Dendritic cell treated with granulocyte-macrophage colony-stimulating factor and Interleukin-4, amounts not matched to agents 40 ng/mL and 50 ng/mL, for 4 days (primary cell): ENCODE data around the gene ITIH2.

Experiments used
- H3K27ac Mint-ChIP-seq: one replicate; pipeline ENCODE4 v1.8.0; 2022; ENCODE audit warnings: mild to moderate bottlenecking, mixed read lengths
- H3K27me3 Mint-ChIP-seq: one replicate; pipeline ENCODE4 v1.8.0; 2022; ENCODE audit warnings: mild to moderate bottlenecking, mixed read lengths
- H3K36me3 Mint-ChIP-seq: one replicate; pipeline ENCODE4 v1.8.0; 2022; ENCODE audit warnings: low read depth, mixed read lengths
- H3K4me1 Mint-ChIP-seq: one replicate; pipeline ENCODE4 v1.8.0; 2022; ENCODE audit warnings: low read depth, mixed read lengths
- H3K4me3 Mint-ChIP-seq: one replicate; pipeline ENCODE4 v1.8.0; 2022; ENCODE audit warnings: mild to moderate bottlenecking, moderate library complexity, mixed read lengths
- H3K9me3 Mint-ChIP-seq: one replicate; pipeline ENCODE4 v1.8.0; 2022; ENCODE audit warnings: mixed read lengths
- intact Hi-C: fragments of 100-400 bp; cut with micrococcal nuclease; formaldehyde crosslinking; loops from one replicate; pipeline ENCODE4 v1.15.0; 2022

ITIH2 gene

GRCh38 chr10:7786430-7786829 is 83.3 kb downstream of the ITIH2 start:
- Mint-ChIP-seq H3K4me1 (peaks cover 35% of the 10 kb centered on the region), H3K27ac (no peak overlapping the region)
- intact Hi-C loops, result no loop called here

DNA sequence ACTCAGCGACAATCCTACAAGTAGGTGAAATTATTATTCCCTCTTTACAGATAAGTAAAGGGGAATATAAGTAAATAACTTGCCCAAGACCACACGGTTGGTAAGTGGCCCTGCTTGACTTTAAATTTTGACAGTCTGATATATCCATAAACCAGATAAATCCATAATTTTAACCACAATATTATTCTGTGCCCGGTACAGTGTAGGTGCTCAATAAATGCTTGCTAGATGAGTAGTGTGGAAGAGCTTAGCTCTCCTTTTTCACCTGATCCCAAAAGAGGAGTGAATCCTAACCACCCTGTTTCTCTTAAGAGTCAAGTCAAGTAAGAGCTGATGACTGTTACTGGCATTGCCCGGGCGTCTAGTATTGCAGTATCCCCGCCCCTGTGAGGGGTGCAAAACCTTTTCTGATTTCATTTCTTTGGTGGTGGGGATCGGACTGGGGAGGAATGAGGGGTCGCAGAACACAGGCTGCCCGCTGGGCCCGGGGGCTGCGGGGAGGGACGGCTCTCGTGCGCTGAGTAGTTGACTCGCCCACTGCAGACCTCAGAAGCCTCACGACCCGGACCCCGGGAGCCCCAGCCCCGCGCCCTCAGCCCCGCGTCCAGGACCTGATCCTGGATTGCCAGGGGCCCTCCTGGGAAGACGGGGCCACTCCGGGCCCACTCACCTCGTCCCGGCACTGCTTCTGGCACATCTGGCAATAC is 84.2 kb downstream of the ITIH2 start:
- peaks cover 44% of the 10 kb centered on the region for H3K4me1 Mint-ChIP-seq
- H3K27me3 Mint-ChIP-seq, result no peaks in the 10 kb centered on the region
- intact Hi-C loops, result no loop called here
- no peak overlapping the region for H3K27ac Mint-ChIP-seq
- no peak overlapping the region for H3K4me3 Mint-ChIP-seq
- H3K9me3 Mint-ChIP-seq, result no peaks in the 10 kb centered on the region
- peaks cover 42% of the 10 kb centered on the region for H3K36me3 Mint-ChIP-seq

More at GRCh38 chr10:7786430-7786829, 83.3 kb downstream of the ITIH2 start:
- Mint-ChIP-seq H3K27me3 (no peaks in the 10 kb centered on the region), H3K9me3 (no peaks in the 10 kb centered on the region), H3K36me3 (peaks cover 38% of the 10 kb centered on the region), H3K4me3 (no peak overlapping the region)

DNA sequence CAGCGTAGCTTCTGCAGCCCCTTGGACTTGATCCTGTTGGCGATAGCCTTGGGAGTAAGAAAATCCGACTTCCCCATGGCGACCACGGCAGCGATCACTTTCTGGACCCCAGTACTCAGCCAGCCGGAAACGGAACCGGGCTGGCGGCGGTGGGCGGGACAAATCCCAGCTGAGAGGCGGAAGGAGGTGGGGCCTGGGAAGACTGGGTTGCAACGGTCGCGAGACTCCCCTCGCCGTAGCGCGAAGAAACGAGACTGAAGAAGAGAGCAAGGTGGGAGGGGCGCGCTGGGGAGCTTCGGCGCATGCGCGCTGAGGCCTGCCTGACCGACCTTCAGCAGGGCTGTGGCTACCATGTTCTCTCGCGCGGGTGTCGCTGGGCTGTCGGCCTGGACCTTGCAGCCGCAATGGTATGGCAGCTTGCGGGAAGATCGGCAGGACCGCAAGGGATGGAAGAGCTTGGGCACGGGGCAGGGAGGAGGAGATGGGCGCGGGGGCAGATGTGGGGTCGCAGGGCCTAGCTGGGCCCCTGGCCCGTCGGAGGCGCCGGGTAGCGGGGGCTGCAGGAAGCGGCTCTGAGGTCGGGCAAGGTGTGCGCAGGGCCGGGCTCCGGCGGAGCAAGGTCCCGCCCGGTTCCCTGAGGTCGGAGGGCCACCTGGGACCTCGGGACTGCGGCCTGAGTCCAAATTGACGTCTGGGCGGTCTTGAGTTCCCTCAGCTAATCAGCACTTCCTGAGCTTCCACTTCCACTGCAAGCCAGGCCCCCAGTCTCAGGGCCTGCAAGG is 84.9 kb downstream of the ITIH2 start, which contains the start of the genes ATP5F1C and KIN:
ATP5F1C (plus strand) TSS at position 321 of the 782 bp plus-strand sequence; CDS start at position 352, 31 bp downstream.
KIN (minus strand) TSS at position 137 of the 782 bp plus-strand sequence; CDS start at position 77, 60 bp downstream.
- H3K27me3 Mint-ChIP-seq, result no peaks in the 10 kb centered on the region
- intact Hi-C loops, result loop anchor here (1.0 kb wide), 1 partner anchor 30 kb away; the partner anchor contains the start of gene TAF3
- peaks cover 51% of the 10 kb centered on the region for H3K4me1 Mint-ChIP-seq
- H3K4me3 Mint-ChIP-seq, result no peak within 1 kb of the TSS
- H3K9me3 Mint-ChIP-seq, result no peaks in the 10 kb centered on the region
- H3K27ac Mint-ChIP-seq, result no peak within 1 kb of the TSS
- peaks cover 44% of the 10 kb centered on the region for H3K36me3 Mint-ChIP-seq

DNA sequence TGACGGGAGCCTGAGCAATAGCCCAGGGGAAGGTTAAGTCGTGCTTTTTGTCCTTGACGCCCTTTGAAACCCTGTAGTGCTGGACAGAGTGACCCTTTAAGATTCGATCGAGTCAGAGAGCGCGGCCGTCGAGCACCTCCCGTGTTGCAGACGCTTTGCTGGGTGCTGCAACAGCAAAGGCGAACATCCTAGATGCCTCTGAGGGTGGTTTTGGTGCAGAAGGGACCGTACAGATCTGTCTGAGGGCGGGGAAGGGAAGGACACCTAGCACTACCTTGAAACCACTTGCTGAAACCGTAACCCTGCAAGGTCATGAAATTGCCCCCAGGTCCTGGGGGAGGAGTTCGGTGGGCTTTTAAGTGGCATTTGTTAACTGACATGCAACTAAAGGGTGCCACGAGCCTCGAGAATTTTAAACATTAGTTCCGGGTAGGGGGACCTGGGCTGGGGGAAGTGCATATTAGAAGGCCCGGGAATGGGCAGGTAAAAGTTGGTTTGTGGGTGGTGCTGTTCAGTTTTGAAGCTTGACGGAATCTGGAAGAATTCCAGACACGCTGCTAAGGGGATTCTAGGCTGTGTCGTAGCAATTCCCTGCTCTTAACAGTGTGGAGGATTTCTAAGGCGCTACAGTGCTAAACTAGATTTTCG is 85.6 kb downstream of the ITIH2 start:
- H3K4me1 Mint-ChIP-seq, result peaks cover 49% of the 10 kb centered on the region
- H3K27ac Mint-ChIP-seq, result no peak overlapping the region
- no peaks in the 10 kb centered on the region for H3K27me3 Mint-ChIP-seq
- H3K36me3 Mint-ChIP-seq, result peaks cover 45% of the 10 kb centered on the region
- no peak overlapping the region for H3K4me3 Mint-ChIP-seq
- no peaks in the 10 kb centered on the region for H3K9me3 Mint-ChIP-seq
- intact Hi-C loops, result loop anchor here (1.0 kb wide), 1 partner anchor 30 kb away; the partner anchor contains the start of gene TAF3

GRCh38 chr10:7789390-7789789 is 86.3 kb downstream of the ITIH2 start:
- no peak overlapping the region for H3K27ac Mint-ChIP-seq
- H3K36me3 Mint-ChIP-seq, result peaks cover 39% of the 10 kb centered on the region
- no peaks in the 10 kb centered on the region for H3K9me3 Mint-ChIP-seq
- H3K4me1 Mint-ChIP-seq, result peaks cover 48% of the 10 kb centered on the region
- H3K4me3 Mint-ChIP-seq, result peak overlapping the region; percentile 23
- H3K27me3 Mint-ChIP-seq, result no peaks in the 10 kb centered on the region
- intact Hi-C loops, result no loop called here

GRCh38 chr10:7792541-7792940 is 89.4 kb downstream of the ITIH2 start:
- Mint-ChIP-seq H3K4me1 (peaks cover 62% of the 10 kb centered on the region), H3K9me3 (no peaks in the 10 kb centered on the region), H3K4me3 (no peak overlapping the region), H3K36me3 (peaks cover 61% of the 10 kb centered on the region), H3K27me3 (no peaks in the 10 kb centered on the region), H3K27ac (no peak overlapping the region)
- intact Hi-C loops, result no loop called here

GRCh38 chr10:7794251-7795026 is 91.3 kb downstream of the ITIH2 start:
- intact Hi-C loops, result no loop called here
- H3K4me3 Mint-ChIP-seq, result no peak overlapping the region
- peaks cover 80% of the 10 kb centered on the region for H3K36me3 Mint-ChIP-seq
- peaks cover 62% of the 10 kb centered on the region for H3K4me1 Mint-ChIP-seq
- no peak overlapping the region for H3K27ac Mint-ChIP-seq
- H3K27me3 Mint-ChIP-seq, result no peaks in the 10 kb centered on the region
- no peaks in the 10 kb centered on the region for H3K9me3 Mint-ChIP-seq

GRCh38 chr10:7795605-7796004 is 92.5 kb downstream of the ITIH2 start:
- Mint-ChIP-seq H3K27me3 (no peaks in the 10 kb centered on the region), H3K27ac (no peak overlapping the region), H3K4me1 (peaks cover 54% of the 10 kb centered on the region), H3K9me3 (no peaks in the 10 kb centered on the region), H3K4me3 (no peak overlapping the region), H3K36me3 (peaks cover 86% of the 10 kb centered on the region)
- intact Hi-C loops, result no loop called here

- Mint-ChIP-seq H3K27me3 (no peaks in the 10 kb centered on the region), H3K4me1 (peaks cover 34% of the 10 kb centered on the region), H3K9me3 (no peaks in the 10 kb centered on the region), H3K27ac (no peak overlapping the region), H3K36me3 (peaks cover 87% of the 10 kb centered on the region), H3K4me3 (no peak overlapping the region)
- intact Hi-C loops, result no loop called here
Measured at GRCh38 chr10:7797582-7797981, 94.5 kb downstream of the ITIH2 start.
